ENCODE measurements around the gene LRRC4B.
"Not testable (repeated sequence)": the region's sequence is repeated elsewhere in the genome, so short reads cannot be mapped to it uniquely, and the experiment has no call there.

The LRRC4B gene
- total RNA-seq, result 0 to 0.05 reads per million in 2 donors

DNA sequence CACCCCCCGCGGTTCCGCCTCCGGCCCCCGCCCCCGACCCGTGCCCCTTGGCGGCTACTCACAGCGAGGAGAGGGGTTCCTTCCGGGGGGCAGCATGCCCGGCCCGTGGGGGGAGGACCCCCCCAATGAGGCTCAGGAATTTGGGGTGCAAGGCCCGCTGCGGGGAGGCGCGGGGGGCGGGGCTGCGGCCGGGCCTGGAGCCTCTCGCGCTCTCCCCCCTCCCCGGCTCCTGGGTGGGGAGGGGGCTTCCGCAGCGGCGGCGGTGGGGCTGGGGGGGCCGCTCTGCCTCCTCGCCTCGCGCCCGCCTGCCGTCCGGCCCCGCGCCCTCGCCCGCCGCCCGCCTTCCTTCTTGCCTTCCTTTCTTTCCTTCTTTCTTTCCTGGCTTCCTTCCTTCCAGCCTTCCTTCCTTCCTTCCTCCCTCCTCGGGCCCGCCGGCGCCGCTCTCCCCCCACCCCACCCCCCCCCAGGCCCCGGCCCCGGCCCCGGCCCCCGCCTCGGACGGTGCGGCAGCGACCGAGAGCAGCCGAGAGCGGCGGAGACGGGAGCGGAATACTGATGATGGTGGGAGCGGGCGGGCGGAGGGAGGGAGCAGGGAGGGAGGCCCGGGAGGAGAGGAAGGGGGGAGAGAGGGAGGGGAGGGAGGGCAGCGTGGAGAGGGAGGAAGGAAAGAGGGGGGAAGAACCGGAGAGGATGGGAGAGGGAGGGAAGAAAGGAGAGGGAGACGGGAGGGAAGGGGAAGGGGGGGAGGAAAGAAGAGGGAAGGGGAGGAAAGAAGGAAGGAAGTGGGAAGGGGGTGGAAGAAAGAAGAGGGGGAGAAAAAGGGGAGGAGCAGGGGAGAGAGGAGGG, at the start of gene LRRC4B:
TSS of gene LRRC4B (minus strand) at position 554 of the 846 bp plus-strand sequence. CDS start 19,597 bp downstream, outside the sequence.
- DNase-seq, result no peak

DNA sequence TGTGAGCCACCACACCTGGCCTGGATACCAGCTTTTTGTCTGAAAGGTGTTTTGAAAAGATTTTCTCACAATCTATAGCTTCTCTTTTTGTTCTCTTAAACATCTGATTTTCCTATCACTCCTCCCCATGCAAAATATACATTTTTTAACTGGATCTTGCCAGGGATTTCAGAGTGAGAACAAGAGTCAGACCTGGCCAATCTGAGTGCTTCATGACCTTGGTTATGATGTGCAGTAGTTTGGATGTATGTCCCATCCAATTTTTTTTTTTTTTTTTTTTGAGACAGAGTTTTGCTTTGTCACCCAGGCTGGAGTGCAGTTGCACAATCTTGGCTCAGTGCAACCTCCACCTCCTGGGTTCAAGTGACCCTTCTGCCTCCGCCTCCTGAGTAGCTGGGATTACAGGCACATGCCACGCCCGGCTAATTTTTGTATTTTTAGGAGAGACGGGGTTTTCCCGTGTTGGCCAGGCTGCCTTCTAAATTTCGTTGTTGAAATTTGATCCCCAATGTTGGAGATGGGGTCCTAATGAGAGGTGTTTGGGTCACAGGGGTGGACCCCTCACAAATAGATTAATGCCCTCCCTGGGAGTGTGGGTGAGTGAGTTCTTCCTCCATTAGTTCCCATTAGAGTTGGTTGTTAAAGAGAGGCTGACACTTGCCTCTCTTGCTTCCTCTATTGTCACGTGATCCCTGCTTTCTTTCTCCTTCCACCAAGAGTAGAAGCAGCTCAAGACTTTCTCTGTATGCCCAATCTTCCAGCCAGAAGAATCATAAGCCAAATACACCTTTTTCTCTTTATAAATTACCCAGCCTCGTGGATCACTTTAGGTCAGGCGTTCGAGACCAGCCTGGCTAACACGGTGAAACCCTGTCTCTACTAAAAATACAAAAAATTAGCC, 44.5 kb upstream of the LRRC4B start:
- not testable (repeated sequence) for DNase-seq

GRCh38 chr19:50607874-50608785, 39.9 kb upstream of the LRRC4B start:
- peak; percentile 26 for DNase-seq

- DNase-seq, result no peak
Measured at GRCh38 chr19:50607388-50607787, 39.2 kb upstream of the LRRC4B start.

GRCh38 chr19:50606059-50606836, 38.0 kb upstream of the LRRC4B start:
- DNase-seq, result not testable (repeated sequence)

- not testable (repeated sequence) for DNase-seq
Measured at GRCh38 chr19:50604264-50605073, 36.2 kb upstream of the LRRC4B start.

DNA sequence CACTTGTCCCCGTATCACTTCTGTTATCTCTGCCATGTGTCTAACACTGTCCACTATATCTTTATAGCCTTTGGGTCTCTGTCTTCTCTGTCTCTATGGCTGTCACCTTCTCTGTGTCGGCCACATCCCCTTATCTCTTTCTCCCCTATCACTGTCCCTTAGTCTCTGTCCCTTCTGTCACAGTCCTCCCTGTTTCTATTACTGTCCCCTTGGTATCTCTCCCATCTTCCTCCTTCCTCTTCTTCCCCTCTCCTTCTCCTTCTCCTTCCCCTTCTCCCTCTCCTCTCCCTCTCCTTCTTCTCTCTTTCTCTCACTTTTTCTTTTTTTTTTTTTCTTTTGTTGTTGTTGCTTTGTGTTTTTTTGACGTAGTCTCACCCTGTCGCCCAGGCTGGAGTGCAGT, 34.7 kb upstream of the LRRC4B start:
- no peak for DNase-seq

DNA sequence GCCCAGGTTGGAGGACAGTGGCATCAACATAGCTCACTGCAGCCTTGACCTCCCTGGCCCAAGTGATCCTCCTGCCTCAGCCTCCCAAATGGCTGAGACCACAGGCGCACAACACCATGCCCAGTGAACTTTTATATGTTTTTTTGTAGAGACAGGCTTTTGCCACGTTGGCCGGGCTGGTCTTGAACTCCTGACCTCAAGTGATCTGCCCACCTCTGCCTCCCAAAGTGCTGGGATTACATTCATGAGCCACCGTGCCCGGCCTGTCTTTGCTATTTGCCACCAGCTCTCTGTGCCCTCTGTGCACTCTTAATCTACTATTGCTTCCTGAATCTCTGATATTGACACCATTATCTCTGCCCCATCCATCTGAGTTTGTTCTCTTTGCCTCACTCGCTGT, 34.3 kb upstream of the LRRC4B start:
- no peak for DNase-seq

DNA sequence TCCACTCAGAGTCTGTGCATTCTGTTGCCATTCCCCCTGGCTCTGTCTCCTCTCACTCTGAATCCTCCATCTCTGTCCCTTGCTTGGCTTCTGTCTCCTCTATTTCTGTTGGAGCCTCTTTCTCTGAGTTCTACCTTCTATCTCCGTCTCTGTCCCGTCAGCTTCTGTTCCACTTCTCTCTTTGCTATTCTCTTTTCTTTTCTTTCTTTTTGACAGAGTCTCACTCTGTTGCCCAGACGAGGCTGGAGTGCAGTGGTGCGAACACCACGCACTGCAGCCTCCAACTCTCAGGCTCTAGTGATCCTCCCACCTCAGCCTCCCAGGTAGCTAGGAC, 33.8 kb upstream of the LRRC4B start:
- DNase-seq, result no peak

DNA sequence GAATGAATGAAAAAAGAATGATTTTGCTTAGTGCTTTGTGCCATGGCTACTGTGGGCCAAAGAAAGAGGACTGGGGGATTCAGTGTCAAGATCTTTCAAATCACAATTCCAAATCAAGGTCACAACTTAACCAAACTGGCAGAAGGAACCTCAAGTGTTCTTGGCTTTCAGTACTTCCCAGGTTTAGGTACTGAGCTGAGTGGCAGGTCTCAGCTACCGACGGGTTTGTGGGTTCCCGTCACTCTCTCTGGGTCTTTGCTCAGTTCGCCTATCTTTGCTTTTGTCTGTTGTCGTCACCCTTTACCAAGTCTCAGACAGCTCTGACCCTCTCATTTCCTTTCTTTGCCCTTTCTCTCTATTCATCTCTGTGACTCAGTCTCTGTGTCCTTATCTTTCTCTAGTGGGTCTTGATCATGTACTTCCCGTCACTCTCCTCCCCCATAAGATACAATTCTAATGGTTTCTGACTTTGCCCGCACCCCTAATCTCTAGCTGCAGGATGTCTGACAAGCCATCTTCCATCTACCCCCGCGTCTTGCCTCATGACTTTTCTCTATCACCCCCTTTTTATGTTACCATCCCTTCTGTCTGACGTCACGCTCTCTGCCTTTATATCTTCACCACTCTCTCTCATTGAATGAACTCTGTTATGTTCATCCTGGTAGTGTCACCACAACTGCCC, 33.3 kb upstream of the LRRC4B start:
- DNase-seq, result no peak

- no peak for DNase-seq
Measured at GRCh38 chr19:50599427-50599826, 31.2 kb upstream of the LRRC4B start.

- DNase-seq, result no peak
Measured at GRCh38 chr19:50590191-50590590, 22.0 kb upstream of the LRRC4B start.

- DNase-seq, result not testable (repeated sequence)
Measured at GRCh38 chr19:50581795-50582660, 13.8 kb upstream of the LRRC4B start.

GRCh38 chr19:50580970-50581634, 12.9 kb upstream of the LRRC4B start:
- no peak for DNase-seq

DNA sequence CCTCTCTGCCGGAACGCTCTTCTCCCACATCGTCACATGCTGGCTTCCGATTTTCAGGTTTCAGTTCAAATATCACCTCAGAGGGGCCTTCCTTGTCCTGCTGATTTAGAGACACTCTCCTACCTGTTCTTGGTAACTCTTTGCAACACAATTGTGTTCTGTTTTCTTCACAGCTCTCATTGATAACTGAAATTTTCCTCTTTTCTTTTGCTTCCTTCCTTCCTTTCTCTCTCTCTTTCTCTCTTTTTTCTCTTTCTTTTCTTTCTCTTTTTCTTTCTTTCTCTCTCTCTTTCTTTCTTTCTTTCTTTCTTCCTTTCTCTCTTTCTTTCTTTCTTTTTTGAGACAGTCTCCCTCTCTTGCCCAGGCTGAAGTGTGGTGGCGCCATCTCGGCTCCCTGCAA, 12.0 kb upstream of the LRRC4B start:
- no peak for DNase-seq

DNA sequence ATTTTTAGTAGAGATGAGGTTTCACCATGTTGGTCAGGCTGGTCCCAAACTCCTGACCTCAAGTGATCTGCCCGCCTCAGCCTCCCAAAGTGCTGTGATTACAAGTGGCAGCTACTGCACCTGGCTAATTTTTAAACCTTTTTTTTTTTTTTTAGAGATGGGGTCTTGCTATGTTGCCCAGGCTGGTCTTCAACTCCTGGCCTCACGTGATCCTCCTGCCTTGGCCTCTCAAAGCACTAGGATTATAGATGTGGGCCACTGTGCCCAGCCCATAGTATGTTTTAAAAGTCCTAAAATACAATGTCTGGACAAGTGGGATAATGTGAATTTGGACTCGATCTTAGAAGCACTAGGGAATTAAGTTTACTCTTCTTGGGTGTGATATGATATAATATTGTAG, 8.5 kb upstream of the LRRC4B start:
- DNase-seq, result not testable (repeated sequence)

DNA sequence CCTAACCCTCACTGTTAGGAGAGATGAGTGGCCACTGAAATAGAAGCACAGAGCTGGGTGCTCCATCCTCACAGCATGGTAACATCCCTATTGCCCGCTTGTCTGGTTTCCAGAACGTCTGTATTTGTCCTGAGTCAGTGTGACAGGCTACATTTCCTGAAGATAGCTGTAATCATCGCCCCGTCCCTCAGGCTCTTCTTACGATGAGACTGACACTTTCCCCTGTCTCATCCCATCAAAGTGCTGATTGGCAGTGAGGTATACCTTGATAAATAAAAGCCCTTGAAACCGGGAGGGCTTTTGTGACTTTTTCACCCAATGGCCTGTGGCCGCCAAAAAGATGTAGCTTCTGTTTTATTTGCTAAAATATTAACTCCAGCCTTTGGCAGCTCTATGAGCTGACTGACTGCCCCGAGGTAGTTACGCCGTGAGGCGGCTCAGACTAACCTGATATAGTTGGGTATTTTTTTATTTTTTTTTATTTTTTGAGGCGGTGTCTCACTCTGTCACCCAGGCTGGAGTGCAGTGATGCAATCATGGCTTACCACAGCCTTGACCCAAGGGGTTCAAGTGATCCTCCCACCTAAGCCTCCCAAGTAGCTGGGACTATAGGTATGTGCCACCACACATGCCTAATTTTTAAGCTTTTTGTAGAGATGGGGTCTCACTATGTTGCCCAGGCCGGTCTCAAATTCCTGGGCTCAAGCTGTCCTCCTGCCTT, 5.7 kb upstream of the LRRC4B start:
- DNase-seq, result no peak

DNA sequence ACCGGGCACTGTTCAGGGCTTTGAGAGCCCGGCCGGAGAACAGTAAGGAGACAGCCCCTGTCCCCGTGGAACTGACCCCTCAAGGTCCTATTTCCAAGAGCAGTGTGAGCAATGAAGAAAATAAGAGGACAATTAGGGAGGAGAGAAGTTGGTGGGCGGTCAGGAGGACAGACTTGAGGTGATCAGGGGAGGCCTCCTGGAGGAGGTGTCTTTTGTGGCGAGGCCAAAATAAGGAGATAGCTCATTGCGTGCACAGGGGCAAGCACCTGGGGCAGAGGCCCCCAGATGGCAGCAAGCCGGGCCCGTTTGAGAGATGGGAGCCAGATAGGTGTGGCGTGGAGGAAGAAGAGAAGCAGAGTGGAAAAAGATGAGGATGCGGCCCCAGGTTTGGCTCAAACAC, 2.8 kb upstream of the LRRC4B start:
- no peak for DNase-seq
